ENCODE results near the gene RSKR. TPM values are rescaled to one million over a fixed set of nuclear protein-coding genes. Genes with fewer than 3 reads are reported as not detected.
A peak's percentile ranks its signal among the peaks of the same experiment; 100 is the strongest.

Gene RSKR
- total and polyA plus RNA-seq, 9 of the 15 experiments (the other 6 are each of a cell fraction or from before 2014, with no cell fraction given), result 1.4 to 42.3 (median 16.2) TPM

DNA sequence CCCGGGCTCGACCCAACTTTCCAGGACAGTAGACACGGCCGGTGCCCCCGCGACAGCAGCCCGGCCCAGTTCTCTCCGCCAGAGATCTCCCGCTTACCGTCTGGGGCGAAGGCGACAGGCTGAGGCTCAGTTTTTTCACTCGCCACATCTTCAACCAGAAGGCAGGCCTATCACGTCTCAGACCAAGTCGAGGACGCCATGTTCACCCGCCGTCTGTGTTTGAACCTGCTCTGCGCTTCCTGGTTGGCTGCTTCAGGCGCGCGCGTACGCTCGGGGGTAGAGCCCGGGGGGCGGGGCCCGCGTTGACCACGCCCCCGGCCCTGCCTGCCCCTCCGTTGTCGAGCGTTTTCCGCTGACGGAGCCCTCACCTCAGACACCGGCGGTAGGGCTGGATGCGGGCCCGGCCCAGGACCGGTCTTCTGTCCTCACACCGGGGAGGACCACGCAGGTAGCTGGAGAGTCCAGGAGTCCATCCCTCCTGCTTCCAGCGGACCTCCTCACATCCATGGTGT is 15.1 kb downstream of the RSKR start, which contains the start of gene SPAG5 (continued):
- TF ChIP-seq, protein P1, sequence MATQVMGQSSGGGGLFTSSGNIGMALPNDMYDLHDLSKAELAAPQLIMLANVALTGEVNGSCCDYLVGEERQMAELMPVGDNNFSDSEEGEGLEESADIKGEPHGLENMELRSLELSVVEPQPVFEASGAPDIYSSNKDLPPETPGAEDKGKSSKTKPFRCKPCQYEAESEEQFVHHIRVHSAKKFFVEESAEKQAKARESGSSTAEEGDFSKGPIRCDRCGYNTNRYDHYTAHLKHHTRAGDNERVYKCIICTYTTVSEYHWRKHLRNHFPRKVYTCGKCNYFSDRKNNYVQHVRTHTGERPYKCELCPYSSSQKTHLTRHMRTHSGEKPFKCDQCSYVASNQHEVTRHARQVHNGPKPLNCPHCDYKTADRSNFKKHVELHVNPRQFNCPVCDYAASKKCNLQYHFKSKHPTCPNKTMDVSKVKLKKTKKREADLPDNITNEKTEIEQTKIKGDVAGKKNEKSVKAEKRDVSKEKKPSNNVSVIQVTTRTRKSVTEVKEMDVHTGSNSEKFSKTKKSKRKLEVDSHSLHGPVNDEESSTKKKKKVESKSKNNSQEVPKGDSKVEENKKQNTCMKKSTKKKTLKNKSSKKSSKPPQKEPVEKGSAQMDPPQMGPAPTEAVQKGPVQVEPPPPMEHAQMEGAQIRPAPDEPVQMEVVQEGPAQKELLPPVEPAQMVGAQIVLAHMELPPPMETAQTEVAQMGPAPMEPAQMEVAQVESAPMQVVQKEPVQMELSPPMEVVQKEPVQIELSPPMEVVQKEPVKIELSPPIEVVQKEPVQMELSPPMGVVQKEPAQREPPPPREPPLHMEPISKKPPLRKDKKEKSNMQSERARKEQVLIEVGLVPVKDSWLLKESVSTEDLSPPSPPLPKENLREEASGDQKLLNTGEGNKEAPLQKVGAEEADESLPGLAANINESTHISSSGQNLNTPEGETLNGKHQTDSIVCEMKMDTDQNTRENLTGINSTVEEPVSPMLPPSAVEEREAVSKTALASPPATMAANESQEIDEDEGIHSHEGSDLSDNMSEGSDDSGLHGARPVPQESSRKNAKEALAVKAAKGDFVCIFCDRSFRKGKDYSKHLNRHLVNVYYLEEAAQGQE (IDR thresholded peaks at IDR 0.05; ENCODE audit: borderline replicate concordance), result no peak
- TF ChIP-seq, protein P1 (CRISPR knock-in tag; IDR thresholded peaks at IDR 0.05; ENCODE audit: low read depth), result no peak
- TF ChIP-seq ILK (tag; IDR thresholded peaks at IDR 0.05; ENCODE audit: borderline replicate concordance, low read depth) (no peak), NFIX (CRISPR knock-in tag; IDR thresholded peaks at IDR 0.05; ENCODE audit: low read depth) (no peak), XRCC5 (IDR thresholded peaks at IDR 0.05; ENCODE audit: low read depth, low read length) (no peak), BRCA1 (IDR thresholded peaks at IDR 0.05) (no peak), BRCA1 (CRISPR knock-in tag; IDR thresholded peaks at IDR 0.05) (no peak), POLR3G (IDR thresholded peaks at IDR 0.05; ENCODE audit: extremely low read depth, insufficient read length, insufficient replicate concordance) (no peak), ZNF316 (IDR thresholded peaks at IDR 0.05) (peak; percentile 40), ZC3H4 (CRISPR knock-in tag; IDR thresholded peaks at IDR 0.05; ENCODE audit: borderline replicate concordance) (no peak), MAZ (CRISPR knock-in tag; conservative IDR thresholded peaks at IDR 0.05 in 1 of 2, IDR thresholded peaks at IDR 0.05 in 1 of 2) (peak; percentile 75 to 90), SRF (CRISPR knock-in tag; IDR thresholded peaks at IDR 0.05) (peak; percentile 8 to 62; a peak in 1 of 4 replicates), CBFB (CRISPR knock-in tag; IDR thresholded peaks at IDR 0.05) (no peak), EGR1 (conservative IDR thresholded peaks at IDR 0.05) (peak; percentile 60), BCOR (IDR thresholded peaks at IDR 0.05) (no peak)
- TF ChIP-seq, protein P2, sequence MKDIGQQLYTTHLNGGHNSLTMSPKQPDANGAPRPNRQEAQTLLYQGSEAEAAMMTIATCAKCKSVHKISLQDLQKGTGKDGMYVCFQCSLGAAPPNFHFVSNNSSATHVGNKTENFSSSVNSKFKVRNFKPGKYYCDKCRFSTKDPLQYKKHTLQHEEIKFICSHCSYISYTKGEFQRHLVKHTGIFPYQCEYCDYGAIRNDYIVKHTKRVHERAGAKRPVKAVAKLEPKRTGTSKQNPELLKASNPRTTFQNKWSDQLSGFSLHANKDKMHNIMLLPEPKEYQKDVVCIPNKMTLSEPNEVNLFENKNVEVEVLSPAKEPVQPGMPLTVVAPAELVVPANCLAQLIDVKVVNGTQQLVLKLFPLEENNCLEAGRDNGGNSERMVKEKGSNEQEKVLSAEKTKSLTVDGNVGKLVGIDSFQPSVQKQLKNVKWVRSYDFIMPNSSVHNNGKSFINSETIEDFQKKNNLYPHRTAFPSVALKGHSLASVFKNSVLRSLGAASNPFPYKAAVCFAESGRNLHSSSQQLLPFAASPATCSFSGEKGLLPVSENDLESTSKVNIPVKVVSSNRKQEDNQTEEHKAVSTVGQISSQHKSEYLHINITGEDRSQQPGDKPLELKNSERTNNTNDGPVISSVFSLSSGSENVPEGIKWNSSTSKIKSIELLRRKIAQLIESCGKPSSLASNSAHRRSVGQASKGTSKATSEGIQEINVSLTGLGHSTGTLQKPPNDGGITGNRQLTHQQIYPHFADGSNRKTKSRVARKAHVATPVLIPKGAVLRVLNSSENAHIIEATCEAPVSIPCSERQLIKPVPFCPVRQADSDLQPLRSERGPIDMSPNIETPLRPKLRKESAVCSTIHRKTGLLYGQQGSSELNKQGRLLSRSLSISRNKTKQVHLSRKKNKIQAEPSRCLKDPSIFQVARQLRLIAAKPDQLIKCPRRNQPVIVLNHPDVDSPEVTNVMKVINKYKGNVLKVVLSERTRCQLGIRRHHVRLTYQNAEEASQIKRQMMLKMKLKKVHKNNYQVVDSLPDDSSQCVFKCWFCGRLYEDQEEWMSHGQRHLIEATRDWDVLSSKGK (CRISPR knock-in tag; IDR thresholded peaks at IDR 0.05), result no peak
- TF ChIP-seq, protein P3, sequence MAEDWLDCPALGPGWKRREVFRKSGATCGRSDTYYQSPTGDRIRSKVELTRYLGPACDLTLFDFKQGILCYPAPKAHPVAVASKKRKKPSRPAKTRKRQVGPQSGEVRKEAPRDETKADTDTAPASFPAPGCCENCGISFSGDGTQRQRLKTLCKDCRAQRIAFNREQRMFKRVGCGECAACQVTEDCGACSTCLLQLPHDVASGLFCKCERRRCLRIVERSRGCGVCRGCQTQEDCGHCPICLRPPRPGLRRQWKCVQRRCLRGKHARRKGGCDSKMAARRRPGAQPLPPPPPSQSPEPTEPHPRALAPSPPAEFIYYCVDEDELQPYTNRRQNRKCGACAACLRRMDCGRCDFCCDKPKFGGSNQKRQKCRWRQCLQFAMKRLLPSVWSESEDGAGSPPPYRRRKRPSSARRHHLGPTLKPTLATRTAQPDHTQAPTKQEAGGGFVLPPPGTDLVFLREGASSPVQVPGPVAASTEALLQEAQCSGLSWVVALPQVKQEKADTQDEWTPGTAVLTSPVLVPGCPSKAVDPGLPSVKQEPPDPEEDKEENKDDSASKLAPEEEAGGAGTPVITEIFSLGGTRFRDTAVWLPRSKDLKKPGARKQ (CRISPR knock-in tag; IDR thresholded peaks at IDR 0.05), result no peak

Data from K562 (cell line).